ENCODE data around the gene AJM1. TPM values are rescaled to one million over a fixed set of nuclear protein-coding genes. Genes with fewer than 3 reads are reported as not detected.
"Not testable (repeated sequence)": the region's sequence is repeated elsewhere in the genome, so short reads cannot be mapped to it uniquely, and the experiment has no call there.

AJM1 gene
- total RNA-seq (2014; rRNA removed; shearing (Covaris generic)): 2.4 and 2.5 TPM in 2 replicates
- 4.6 and 5.1 TPM in 2 replicates for total RNA-seq (2022)
- percentile 34 among the genes with signal in this experiment for Bru-seq, nascent RNA
- BruChase-seq, experiment 1, labeled RNA remaining after a 6-hour chase: percentile 68 among the genes with signal in this experiment
- percentile 58 among the genes with signal in this experiment for BruChase-seq, experiment 2, labeled RNA remaining after a 2-hour chase
- long read RNA-seq: 0 reads

DNA sequence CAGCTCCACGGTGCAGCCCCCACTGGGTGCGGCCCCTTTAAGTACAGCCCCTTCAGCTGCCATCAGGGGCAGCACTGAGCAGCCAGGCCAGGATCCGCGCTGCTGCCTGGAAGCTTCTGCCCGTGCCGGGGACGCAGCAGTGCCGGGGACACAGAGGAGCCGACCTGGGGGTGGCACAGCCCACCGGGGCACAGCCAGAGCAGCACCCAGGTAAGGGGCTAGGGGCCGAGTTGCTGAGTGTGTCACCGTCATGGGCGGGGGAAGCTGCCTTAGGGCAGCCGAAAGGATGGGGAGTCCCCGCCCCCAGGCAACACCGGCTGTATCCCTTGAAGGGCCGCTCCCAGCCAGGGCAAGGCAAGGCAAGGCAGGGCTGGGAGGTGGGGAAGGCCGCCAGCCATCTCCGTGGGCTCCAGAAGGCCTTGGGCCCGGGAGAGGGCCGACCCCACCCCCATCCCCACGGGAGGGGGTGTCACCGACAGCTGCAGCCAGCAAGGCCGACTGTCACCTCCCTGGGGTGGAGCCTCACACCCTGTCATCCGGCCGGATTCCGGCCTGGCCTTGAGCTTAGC, at the start of gene AJM1:
Gene AJM1, plus strand, starts transcription at position 99 of the 569 bp plus-strand sequence. CDS start 1,937 bp downstream, outside the sequence.
- H2AFZ ChIP-seq (ENCODE audit: low read length); intact Hi-C loops (cut with micrococcal nuclease; ENCODE audit: unreplicated experiment); H4K20me1 ChIP-seq (ENCODE audit: insufficient read depth, low read length); H3K9me2 ChIP-seq (ENCODE audit: insufficient read depth, low read length); H3K79me2 ChIP-seq (ENCODE audit: insufficient read depth, low read depth, low read length); H3K9me3 ChIP-seq (ENCODE audit: low read length); BruUV-seq (replicated peaks): not testable (repeated sequence)
- H3K4me3 ChIP-seq (ENCODE audit: low read depth, low read length, poor library complexity, severe bottlenecking): peak within 1 kb of the TSS; percentile 66
- DNase-seq (ENCODE audit: low spot score): peak; percentile 85
- peaks cover 23% of the 10 kb centered on the region for H3K4me1 ChIP-seq (ENCODE audit: insufficient read depth, low read length, poor library complexity, severe bottlenecking)
- CTCF ChIA-PET (ENCODE audit: unreplicated experiment): interaction anchor here (0.6 kb wide), 2 partner anchors 24 to 167 kb away, joined by 3 to 4 read pairs; no protein-coding TSS in a partner anchor
- TF ChIP-seq, protein P1, sequence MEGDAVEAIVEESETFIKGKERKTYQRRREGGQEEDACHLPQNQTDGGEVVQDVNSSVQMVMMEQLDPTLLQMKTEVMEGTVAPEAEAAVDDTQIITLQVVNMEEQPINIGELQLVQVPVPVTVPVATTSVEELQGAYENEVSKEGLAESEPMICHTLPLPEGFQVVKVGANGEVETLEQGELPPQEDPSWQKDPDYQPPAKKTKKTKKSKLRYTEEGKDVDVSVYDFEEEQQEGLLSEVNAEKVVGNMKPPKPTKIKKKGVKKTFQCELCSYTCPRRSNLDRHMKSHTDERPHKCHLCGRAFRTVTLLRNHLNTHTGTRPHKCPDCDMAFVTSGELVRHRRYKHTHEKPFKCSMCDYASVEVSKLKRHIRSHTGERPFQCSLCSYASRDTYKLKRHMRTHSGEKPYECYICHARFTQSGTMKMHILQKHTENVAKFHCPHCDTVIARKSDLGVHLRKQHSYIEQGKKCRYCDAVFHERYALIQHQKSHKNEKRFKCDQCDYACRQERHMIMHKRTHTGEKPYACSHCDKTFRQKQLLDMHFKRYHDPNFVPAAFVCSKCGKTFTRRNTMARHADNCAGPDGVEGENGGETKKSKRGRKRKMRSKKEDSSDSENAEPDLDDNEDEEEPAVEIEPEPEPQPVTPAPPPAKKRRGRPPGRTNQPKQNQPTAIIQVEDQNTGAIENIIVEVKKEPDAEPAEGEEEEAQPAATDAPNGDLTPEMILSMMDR (conservative IDR thresholded peaks at IDR 0.05; ENCODE audit: low read length): peak; percentile 82
- POLR2A ChIA-PET: interaction anchor here (1.2 kb wide), 1 partner anchor 35 kb away, joined by 3 read pairs; the partner anchor contains the start of gene RABL6
- peak within 1 kb of the TSS; percentile 100 for H3K4me2 ChIP-seq (ENCODE audit: low read length)
- peak within 1 kb of the TSS; percentile 58 for H3K27ac ChIP-seq (ENCODE audit: low read depth, low read length, poor library complexity, severe bottlenecking)
- peaks cover 39% of the 10 kb centered on the region for H3K36me3 ChIP-seq (ENCODE audit: insufficient read depth, low read length)

DNA sequence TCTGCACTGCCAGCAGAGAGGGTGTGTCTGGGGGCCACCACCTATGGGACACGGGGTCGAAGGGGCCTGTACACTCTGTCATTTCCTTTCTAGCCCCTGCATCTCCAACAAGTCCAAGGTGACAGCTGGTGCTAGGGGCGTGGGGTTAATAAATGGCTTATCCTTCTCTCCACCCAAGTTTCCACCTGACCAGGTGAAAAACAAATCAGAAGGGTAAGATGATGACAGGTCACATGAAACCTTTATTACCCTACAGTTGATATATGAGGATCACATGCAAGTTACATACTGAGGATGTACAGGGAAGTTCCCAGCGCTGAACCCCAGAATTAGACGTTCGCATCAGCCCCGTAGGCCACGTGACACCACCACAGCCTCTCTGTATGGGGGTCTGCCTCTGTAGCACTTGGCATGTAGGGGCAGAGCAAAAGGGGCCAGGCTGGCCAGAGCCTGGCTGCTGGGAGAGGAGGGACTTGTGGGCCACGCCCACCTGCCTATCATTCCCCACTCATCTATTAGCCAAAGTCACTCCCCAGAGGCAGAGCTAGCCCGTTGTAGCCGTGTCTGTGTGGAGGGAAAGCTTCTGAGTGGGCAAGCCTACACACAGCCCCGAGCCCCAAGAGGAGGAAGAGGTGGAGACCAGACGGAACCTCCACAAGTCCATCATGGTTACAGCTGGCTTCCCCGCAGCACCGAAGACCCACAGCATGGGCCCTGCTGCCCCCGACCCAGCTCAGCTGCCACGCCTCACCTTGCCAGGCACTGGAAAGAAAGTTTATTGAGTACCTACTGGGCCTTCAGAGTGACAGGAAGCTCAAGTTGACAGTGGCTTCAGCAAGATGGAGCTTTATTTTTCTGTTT, 49.0 kb upstream of the AJM1 start:
- no peak overlapping the region for H3K4me2 ChIP-seq (ENCODE audit: low read length)
- H3K4me3 ChIP-seq (ENCODE audit: low read depth, low read length, poor library complexity, severe bottlenecking): no peak overlapping the region
- no peak for DNase-seq (ENCODE audit: low spot score)
- no peaks in the 10 kb centered on the region for H3K9me3 ChIP-seq (ENCODE audit: low read length)
- H4K20me1 ChIP-seq (ENCODE audit: insufficient read depth, low read length): no peaks in the 10 kb centered on the region
- no peak overlapping the region for H2AFZ ChIP-seq (ENCODE audit: low read length)
- peaks cover 36% of the 10 kb centered on the region for H3K4me1 ChIP-seq (ENCODE audit: insufficient read depth, low read length, poor library complexity, severe bottlenecking)
- ChIA-PET CTCF (ENCODE audit: unreplicated experiment) (no interaction called here), POLR2A (interaction anchor here (1.8 kb wide), 1 partner anchor 14 kb away, joined by 5 read pairs; the partner anchor contains the start of gene RABL6)
- intact Hi-C loops (cut with micrococcal nuclease; ENCODE audit: unreplicated experiment): no loop called here
- no peaks in the 10 kb centered on the region for H3K9me2 ChIP-seq (ENCODE audit: insufficient read depth, low read length)
- no peak overlapping the region for H3K27ac ChIP-seq (ENCODE audit: low read depth, low read length, poor library complexity, severe bottlenecking)
- H3K79me2 ChIP-seq (ENCODE audit: insufficient read depth, low read depth, low read length): no peaks in the 10 kb centered on the region
- no peaks in the 10 kb centered on the region for H3K36me3 ChIP-seq (ENCODE audit: insufficient read depth, low read length)
- no TSS peak for BruUV-seq (replicated peaks)
- TF ChIP-seq, protein P1 (conservative IDR thresholded peaks at IDR 0.05; ENCODE audit: low read length): no peak
- TF ChIP-seq EZH2phosphoT487 (IDR thresholded peaks at IDR 0.05; ENCODE audit: borderline replicate concordance, low read depth, low read length): no peak

All from OCI-LY7 (cell line).